GM12878 (cell line): Measurements from ENCODE around the gene LUZP2. TPM values are rescaled to one million over a fixed set of nuclear protein-coding genes. Genes with fewer than 3 reads are reported as not detected.

ENCODE experiments used
- ATAC-seq: fragments of 200-7000 bp; cut with Tn5 transposase; 3 replicates; pipeline ENCODE4 v1.9.1; 2020; ENCODE audit warnings: mild to moderate bottlenecking, moderate library complexity
- BruUV-seq: library from RNA; stranded (reverse); fragments of 400-500 nt; replicated peaks from 2 replicates; lab custom pipeline; 2021; lab: Mats Ljungman, UMichigan
- CTCF ChIA-PET: fragments of 300-600 bp; sonication (Branson Sonifier 250); formaldehyde crosslinking; extraction: SDS; loops from one replicate; lab custom pipeline; 2021; ENCODE audit warnings: inconsistent platforms; lab: Yijun Ruan, JAX
- POLR2A ChIA-PET: fragments of 350-600 bp; formaldehyde crosslinking; extraction: SDS; loops from one replicate; lab custom pipeline; 2021; ENCODE audit warnings: inconsistent platforms; lab: Charles Lee
- RAD21 ChIA-PET: fragments of 300-600 bp; sonication (Branson Sonifier 250); formaldehyde crosslinking; loops from one replicate; lab custom pipeline; 2023; ENCODE audit warnings: antibody characterized with exemption; ENCODE audit not compliant: unreplicated experiment; lab: Charles Lee
- SMC1A ChIA-PET: fragments of 300-600 bp; sonication (Branson Sonifier 250); formaldehyde crosslinking; loops from one replicate; lab custom pipeline; 2023; ENCODE audit not compliant: unreplicated experiment, uncharacterized antibody; lab: Charles Lee
- DNase-seq: peaks from one replicate; pipeline ENCODE4 v3.0.0-alpha.2; 2011; ENCODE audit warnings: low read depth, low spot score
- FAIRE-seq: peaks from 3 replicates; lab custom pipeline; 2011; peaks lifted over from hg19 to GRCh38; lab: Jason Lieb, UNC
- H2AFZ ChIP-seq: 2 replicates; pipeline ENCODE4 v1.6.0; 2011; ENCODE audit warnings: low read depth, low read length, control low read depth; ENCODE audit not compliant: control insufficient read depth
- H3K27ac ChIP-seq: 2 replicates; pipeline ENCODE4 v1.5.1; 2011; ENCODE audit warnings: control low read depth; ENCODE audit not compliant: control insufficient read depth, insufficient read depth
- H3K27me3 ChIP-seq, 2 experiments: replicated peaks in 1 of 2; 2 replicates each; pipeline versions ENCODE4 v1.6.0 to v1.6.1; 2011; ENCODE audit warnings: low read length in 1 of 2; ENCODE audit not compliant: control insufficient read depth in 2 of 2, insufficient read depth in 2 of 2
- H3K36me3 ChIP-seq, 2 experiments: 2 replicates each; pipeline ENCODE4 v1.5.1; 2011; ENCODE audit warnings: low read length in 1 of 2; ENCODE audit not compliant: control insufficient read depth in 2 of 2, insufficient read depth in 2 of 2
- H3K4me1 ChIP-seq: 2 replicates; pipeline ENCODE4 v1.6.1; 2011; ENCODE audit warnings: mild to moderate bottlenecking, low read length, moderate library complexity, mixed read lengths; ENCODE audit not compliant: control insufficient read depth, insufficient read depth
- H3K4me2 ChIP-seq: 2 replicates; pipeline ENCODE4 v1.6.0; 2011; ENCODE audit warnings: control low read depth; ENCODE audit not compliant: control insufficient read depth, insufficient read depth
- H3K4me3 ChIP-seq: fragments of 200-600 bp; sonication (generic); 2 replicates; pipeline ENCODE4 v1.5.1; 2016
- H3K79me2 ChIP-seq: 2 replicates; pipeline ENCODE4 v1.6.0; 2011; ENCODE audit warnings: low read length; ENCODE audit not compliant: control insufficient read depth, insufficient read depth
- H3K9ac ChIP-seq: 2 replicates; pipeline ENCODE4 v1.8.0; 2011; ENCODE audit warnings: low read length, control low read depth, mixed read lengths; ENCODE audit not compliant: control insufficient read depth, insufficient read depth
- H3K9me3 ChIP-seq: replicated peaks from 3 replicates; pipeline ENCODE4 v1.5.1; 2011; ENCODE audit warnings: mild to moderate bottlenecking, low read length; ENCODE audit not compliant: control insufficient read depth, insufficient read depth
- H4K20me1 ChIP-seq: 2 replicates; pipeline ENCODE4 v1.6.0; 2011; ENCODE audit not compliant: control insufficient read depth, insufficient read depth
- CREM ChIP-seq: IDR thresholded peaks from 2 replicates; pipeline ENCODE4 v1.6.1; 2014; ENCODE audit warnings: antibody characterized with exemption, low read depth
- HDAC6 ChIP-seq: fragments of 200-600 bp; sonication (generic); IDR thresholded peaks from one replicate; pipeline ENCODE4 v1.8.0; 2017; ENCODE audit warnings: antibody characterized with exemption; ENCODE audit not compliant: unreplicated experiment
- IKZF1 ChIP-seq: fragments of 450-650 bp; conservative IDR thresholded peaks from 2 replicates; pipeline ENCODE4 v1.6.1; 2017; ENCODE audit warnings: antibody characterized with exemption, mild to moderate bottlenecking
- KAT2A ChIP-seq: conservative IDR thresholded peaks from 2 replicates; pipeline ENCODE4 v1.6.1; 2011; ENCODE audit warnings: low read depth, low read length; ENCODE audit not compliant: control insufficient read depth
- SMAD1 ChIP-seq: fragments of 450-650 bp; IDR thresholded peaks from 2 replicates; pipeline ENCODE4 v1.6.1; 2018; ENCODE audit warnings: mild to moderate bottlenecking, low read depth; ENCODE audit not compliant: partially characterized antibody
- SREBF2 ChIP-seq: IDR thresholded peaks from 2 replicates; pipeline ENCODE4 v1.6.1; 2012; ENCODE audit warnings: mild to moderate bottlenecking, low read length
- ZNF207 ChIP-seq: fragments of 450-650 bp; IDR thresholded peaks from 2 replicates; pipeline ENCODE4 v1.6.1; 2014; ENCODE audit warnings: antibody characterized with exemption, mild to moderate bottlenecking, borderline replicate concordance
- WGBS: methylation state at CpG from one replicate; pipeline ENCODE4 v1.1.6; 2016; ENCODE audit warnings: low lambda C conversion rate; ENCODE audit not compliant: insufficient replicate concordance, insufficient coverage; ENCODE audit errors: missing lambda C conversion rate; 5-methylcytosine and 5-hydroxymethylcytosine counted together
- in situ Hi-C: fragments of 300-500 bp; cut with MboI; formaldehyde crosslinking; loops from 9 replicates; pipeline ENCODE4 v1.14.3; 2018; ENCODE audit warnings: mixed read lengths
- intact Hi-C: fragments of 100-400 bp; cut with micrococcal nuclease; formaldehyde crosslinking; loops from one replicate; pipeline ENCODE4 v1.14.2; 2022; ENCODE audit not compliant: unreplicated experiment
- polyA plus RNA-seq, 11 experiments: library from polyadenylated mRNA; depleted of rRNA in 4 of 11; unstranded in 6 of 11; stranded (reverse) in 5 of 11; fragments of >200 nt; fragmentation: Nextera tagmentation in 4 of 11; fragmentation: Illumina TruSeq in 1 of 11; extraction: Ambion mirVana in 4 of 11; extraction: Trizol in 1 of 11; gene quantifications; 1 replicate in 1 of 11; 2 replicates in 10 of 11; pipeline versions ENCODE4 v1.2.1 to v1.2.3, GENCODE V29; 2011 to 2016; ENCODE audit warnings: inconsistent platforms in 2 of 11, missing spikeins in 2 of 11, low read depth in 1 of 11
- total RNA-seq, 4 experiments: library from RNA; depleted of rRNA in 3 of 4; stranded (reverse); fragments of >200 nt in 3 of 4; fragmentation: Illumina TruSeq in 1 of 4; extraction: Trizol in 1 of 4; gene quantifications; 2 replicates each; pipeline versions ENCODE4 v1.2.1 to v1.2.3, GENCODE V29; 2013 to 2021
- TF ChIP-seq, protein P1 (sequence below): fragments of 450-650 bp; IDR thresholded peaks from 2 replicates; pipeline ENCODE4 v1.6.1; 2017; ENCODE audit warnings: mild to moderate bottlenecking

LUZP2 gene
- total and polyA plus RNA-seq, 10 of the 15 experiments (the other 5 are each of a cell fraction or from before 2014, with no cell fraction given) = not detected

DNA sequence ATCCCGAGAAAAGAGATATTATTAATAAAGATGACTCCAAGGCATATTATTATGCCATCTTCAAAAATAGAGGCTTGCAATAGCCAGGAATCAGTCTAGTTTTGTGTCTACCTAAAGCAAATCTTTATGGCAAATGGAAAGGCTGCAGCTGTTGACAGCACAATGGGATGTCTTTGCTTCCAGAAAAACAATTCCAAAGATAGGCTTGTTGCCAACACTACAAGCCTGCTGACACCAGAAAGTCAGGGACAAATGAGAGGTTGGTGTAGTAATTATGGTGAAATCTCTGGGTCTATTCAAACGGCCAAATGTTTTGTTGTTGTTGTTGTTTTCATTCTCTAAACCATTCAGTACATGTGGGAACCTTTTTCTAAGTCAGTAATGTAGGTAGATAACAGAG is 101.8 kb downstream of the LUZP2 start:
- H3K27ac ChIP-seq = no peak overlapping the region
- FAIRE-seq = no peak
- H3K9me3 ChIP-seq = no peaks in the 10 kb centered on the region
- H3K4me1 ChIP-seq = no peaks in the 10 kb centered on the region
- SMC1A ChIA-PET = no interaction called here
- in situ Hi-C loops (no loop called here), intact Hi-C loops (no loop called here)
- H2AFZ ChIP-seq = no peak overlapping the region
- TF ChIP-seq IKZF1 = no peak
- H3K27me3 ChIP-seq = no peaks in the 10 kb centered on the region
- H3K9ac ChIP-seq = no peak overlapping the region
- CTCF ChIA-PET = interaction anchor here (0.6 kb wide), 1 partner anchor 79 kb away, joined by 3 read pairs; no protein-coding TSS in a partner anchor
- H3K36me3 ChIP-seq = no peaks in the 10 kb centered on the region
- no peaks in the 10 kb centered on the region for H3K79me2 ChIP-seq
- RAD21 ChIA-PET = no interaction called here
- no TSS peak for BruUV-seq
- H3K4me2 ChIP-seq = no peak overlapping the region
- DNase-seq = no peak
- 3% methylated on average over 2 of the region's 2 CpGs for WGBS
- H3K4me3 ChIP-seq = no peak overlapping the region
- ATAC-seq = no peak
- H4K20me1 ChIP-seq = no peaks in the 10 kb centered on the region
- POLR2A ChIA-PET = no interaction called here

DNA sequence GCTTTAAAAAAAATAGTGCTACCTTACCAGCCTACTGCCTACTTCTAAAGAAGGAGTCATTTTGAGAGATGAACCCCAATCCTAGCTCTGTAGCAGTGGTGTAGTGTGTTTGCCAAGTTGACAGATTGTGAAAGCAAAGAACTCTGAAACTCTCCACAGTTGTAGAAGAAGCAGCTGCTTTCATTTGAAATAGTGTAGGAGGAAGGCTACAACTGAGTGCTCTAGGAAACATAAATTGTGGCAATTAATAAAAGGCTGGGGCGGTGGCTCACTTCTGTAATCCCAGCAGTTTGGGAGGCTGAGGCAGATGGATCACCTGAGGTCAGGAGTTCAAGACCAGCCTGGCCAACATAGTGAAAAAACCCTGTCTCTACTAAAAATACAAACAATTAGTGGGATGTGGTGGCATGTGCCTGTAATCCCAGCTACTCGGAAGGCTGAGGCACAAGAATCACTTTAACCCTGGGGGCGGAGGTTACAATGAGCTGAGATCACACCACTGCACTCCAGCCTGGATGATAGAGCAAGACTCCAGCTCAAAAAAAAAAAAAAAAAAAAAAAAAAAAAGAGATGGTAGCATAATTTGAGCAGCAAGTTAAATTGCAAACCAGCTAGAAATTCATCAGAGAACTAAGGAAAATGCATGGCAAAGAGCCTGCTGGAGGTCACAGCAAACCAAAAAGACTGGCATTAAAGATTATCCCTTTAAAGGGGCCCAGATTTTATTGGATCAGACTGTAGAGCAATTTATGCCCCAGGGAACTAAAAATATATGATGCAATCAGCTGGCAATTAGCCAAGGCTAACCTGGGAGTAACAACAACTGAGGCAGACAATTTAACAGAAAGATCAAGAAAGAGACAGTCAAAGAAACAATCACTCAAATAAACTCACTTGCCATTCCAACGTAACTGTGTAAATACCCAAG is 112.6 kb downstream of the LUZP2 start:
- Histone ChIP-seq H3K79me2 (no peaks in the 10 kb centered on the region), H3K4me1 (no peaks in the 10 kb centered on the region), H3K9ac (no peak overlapping the region), H4K20me1 (no peaks in the 10 kb centered on the region), H3K9me3 (no peaks in the 10 kb centered on the region), H3K36me3 (no peaks in the 10 kb centered on the region), H3K27ac (no peak overlapping the region), H3K4me3 (no peak overlapping the region), H3K4me2 (no peak overlapping the region), H2AFZ (no peak overlapping the region), H3K27me3 (no peaks in the 10 kb centered on the region)
- intact Hi-C loops (no loop called here), in situ Hi-C loops (no loop called here)
- TF ChIP-seq HDAC6 (no peak), ZNF207 (no peak), KAT2A (no peak), CREM (no peak), SMAD1 (no peak), SREBF2 (no peak)
- TF ChIP-seq, protein P1, sequence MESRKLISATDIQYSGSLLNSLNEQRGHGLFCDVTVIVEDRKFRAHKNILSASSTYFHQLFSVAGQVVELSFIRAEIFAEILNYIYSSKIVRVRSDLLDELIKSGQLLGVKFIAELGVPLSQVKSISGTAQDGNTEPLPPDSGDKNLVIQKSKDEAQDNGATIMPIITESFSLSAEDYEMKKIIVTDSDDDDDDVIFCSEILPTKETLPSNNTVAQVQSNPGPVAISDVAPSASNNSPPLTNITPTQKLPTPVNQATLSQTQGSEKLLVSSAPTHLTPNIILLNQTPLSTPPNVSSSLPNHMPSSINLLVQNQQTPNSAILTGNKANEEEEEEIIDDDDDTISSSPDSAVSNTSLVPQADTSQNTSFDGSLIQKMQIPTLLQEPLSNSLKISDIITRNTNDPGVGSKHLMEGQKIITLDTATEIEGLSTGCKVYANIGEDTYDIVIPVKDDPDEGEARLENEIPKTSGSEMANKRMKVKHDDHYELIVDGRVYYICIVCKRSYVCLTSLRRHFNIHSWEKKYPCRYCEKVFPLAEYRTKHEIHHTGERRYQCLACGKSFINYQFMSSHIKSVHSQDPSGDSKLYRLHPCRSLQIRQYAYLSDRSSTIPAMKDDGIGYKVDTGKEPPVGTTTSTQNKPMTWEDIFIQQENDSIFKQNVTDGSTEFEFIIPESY = no peak
- BruUV-seq = no TSS peak
- no peak for FAIRE-seq
- no peak for DNase-seq
- no peak for ATAC-seq
- POLR2A ChIA-PET = no interaction called here
- WGBS = 2% methylated on average over 3 of the region's 4 CpGs
- RAD21 ChIA-PET = no interaction called here
- SMC1A ChIA-PET = no interaction called here
- CTCF ChIA-PET = no interaction called here
